GM18858 (cell line): Measurements from ENCODE around the gene RHPN2.

Experiments used
- ATAC-seq: cut with Tn5 transposase; IDR thresholded peaks from one replicate; pipeline ENCODE4 v1.9.1; 2021; ENCODE audit not compliant: unreplicated experiment

The RHPN2 gene

DNA sequence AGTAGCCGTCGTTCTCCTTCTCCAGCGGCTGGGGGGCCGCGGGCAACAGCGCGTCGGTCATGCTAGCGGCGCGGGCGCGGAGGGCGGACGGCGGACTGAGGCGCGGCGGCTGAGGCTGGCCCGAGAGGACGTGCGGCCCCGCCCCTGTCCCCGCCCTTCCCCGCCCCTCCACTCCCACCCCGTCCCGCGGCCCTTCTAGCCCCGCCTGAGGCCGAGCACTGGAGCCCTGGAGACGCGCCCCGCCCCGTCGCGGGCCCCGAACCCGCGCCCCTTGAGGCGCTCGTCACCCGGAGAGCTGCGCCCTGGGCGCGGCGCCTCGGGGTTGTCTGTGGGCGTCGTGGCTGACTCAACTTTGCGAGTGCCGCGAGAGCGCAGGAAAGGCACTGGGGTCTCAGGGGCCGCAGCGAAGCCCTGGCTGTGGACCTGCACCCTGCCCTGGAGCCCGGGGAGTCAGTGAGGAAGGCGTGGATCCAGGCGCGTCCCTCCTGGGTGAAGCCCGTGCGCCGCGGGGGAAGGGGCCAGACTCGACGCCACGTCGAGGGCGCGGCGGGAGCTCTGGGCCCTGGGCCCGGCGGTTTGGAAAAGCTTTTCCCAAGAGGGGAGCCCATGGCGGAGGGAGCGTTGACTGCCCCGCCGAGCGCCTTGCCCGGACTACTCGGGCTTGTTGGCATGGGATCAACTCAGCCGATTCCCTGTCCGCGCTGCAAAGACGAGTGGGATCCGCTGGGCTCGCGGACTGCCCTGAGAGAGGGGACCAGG lies at the start of gene RHPN2:
RHPN2 (minus strand) TSS at position 97 of the 759 bp plus-strand sequence; CDS start at position 61, 36 bp downstream.
- no peak for ATAC-seq

DNA sequence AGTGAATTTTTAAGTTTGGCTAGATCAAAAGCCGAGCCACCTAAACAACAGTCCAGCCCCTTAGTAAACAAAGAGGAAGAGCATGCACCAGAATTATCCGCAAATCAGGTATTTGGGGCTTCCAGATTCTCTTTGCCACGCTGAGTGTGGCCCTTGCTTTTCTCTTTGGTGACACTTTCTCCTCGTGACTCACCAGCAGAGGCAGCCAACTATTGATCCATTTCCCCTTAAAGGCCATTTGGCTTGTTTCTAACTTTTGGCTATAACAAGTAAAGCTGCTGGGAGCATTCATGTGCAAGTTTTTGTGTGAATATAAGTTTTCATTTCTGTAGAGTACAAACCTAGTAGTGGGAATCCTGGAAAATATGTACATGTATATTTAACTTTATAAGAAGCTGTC lies 49.6 kb upstream of the RHPN2 start:
- no peak for ATAC-seq

DNA sequence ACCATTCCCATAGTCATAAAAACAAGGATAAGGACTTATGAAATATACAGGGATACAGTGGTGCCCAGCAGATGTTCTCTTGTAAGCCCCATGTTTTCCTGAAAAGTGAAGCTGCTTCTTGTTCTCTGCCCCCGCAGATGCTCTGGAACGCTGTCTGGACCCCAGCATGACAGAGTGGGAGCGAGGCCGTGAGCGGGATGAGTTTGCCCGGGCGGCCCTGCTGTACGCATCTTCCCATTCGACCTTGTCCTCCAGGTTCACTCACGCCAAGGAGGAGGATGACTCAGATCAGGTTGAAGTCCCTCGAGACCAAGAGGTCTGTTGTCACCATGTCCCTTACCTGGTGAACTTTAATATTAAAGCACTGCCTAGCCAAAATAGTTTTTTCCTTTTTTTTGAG lies 46.9 kb upstream of the RHPN2 start:
- no peak for ATAC-seq

DNA sequence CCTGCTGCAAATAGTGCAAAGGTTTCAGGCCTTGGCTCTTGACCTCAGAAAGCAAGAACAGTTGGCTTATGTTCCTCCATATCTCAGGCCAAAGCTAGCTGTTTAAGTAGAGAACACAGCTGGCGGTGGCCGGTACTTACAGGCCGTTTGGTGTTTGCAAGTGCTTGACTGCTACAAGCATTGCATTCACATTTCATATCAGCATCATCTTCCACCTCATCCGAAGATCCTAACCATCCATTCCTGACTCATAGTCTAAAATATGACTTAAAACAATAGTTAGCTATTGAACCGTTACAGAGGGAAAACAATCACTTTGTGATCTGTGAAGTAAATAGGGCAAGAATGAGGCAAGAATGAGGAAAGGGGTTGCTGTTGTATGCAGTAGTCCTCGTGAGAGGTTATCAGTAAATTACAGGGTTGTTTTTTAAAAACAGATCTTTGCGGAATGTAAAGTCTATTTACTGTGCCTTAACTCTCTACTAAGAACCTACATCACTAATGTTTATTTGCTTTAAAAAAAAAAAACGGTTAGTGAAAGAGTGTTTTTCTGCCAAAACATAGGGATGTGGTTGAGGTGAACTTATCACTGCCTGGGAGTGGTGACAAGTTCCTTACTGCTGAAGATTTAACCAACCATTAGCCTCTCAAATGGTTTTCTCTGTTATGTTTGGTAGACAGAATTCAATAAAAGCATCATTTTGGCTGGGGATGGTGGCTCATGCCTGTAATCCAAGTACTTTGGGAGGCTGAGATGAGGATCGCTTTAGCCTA lies 45.6 kb upstream of the RHPN2 start:
- ATAC-seq: no peak

DNA sequence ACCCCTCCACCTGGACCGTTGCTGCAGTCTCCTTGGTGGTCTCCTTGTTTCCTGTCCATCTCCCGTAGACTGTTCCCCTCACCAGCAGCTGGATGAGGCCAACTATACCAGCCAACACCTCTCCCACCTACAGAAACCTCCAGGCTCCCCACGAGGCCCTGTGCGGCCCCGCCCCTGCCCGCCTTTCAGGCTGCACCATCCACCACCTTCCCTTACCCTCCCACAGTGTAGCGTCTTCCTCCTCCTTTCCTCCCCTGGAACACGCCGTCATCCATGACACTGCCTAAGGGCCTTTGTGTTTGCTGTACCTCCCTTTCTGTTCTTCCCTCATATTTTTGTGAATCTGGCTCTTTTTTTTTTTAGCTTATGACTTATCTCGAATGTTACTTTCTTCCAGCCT lies 43.5 kb upstream of the RHPN2 start:
- no peak for ATAC-seq

DNA sequence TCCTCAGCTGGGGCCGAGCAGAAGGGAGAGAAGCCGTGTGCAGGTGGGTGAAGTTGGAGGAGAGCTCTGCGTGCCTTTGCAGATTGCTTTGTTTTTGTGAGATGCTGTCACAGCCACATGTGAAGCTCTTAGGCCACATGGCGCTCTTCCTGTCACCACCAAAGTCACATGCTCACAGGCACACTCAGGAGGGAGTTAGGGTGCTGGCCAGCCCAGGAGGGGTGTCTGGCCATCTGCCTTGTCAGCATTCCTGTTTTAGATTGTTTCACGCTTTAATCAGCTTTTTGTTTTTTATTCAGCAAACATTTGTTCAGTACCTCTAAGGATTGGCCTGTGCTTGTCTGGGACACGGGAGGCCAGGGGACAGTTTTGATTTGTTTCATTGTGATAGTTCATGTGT lies 38.2 kb upstream of the RHPN2 start:
- ATAC-seq: no peak

DNA sequence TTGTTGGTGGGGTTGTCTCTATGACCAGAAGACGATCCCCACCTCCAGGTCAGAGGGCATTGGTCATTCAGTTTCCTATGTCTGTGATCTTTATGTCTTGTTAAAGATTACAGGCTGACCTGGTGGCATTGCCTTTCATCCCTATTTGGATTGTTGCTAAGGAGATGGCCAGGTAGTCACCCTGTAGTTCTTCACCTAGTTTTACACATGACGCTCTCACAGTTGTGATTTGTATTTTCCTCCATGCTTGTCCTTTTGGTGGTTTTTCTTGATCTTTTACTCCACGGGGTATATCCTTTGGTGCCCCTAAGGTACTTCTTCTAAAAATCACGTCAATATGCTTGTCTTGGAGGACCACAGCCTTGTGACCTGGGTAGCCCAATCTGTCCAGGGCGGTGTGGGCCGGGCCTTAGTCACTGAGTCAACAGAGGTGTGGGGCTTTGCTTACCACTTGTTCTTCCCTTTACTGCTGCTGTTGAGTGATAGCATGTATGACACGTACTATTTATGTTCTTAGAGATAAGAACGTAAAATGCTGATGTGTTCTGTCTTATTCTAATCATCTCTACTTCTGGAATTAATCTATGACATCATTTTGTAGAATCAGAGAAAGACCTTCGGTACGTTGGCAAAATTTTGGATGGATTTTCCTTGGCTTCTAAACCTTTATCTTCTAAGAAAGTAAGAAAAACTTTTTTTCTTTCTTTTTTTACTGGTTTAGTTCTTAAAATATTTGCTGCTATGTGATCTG lies 36.4 kb upstream of the RHPN2 start:
- no peak for ATAC-seq

DNA sequence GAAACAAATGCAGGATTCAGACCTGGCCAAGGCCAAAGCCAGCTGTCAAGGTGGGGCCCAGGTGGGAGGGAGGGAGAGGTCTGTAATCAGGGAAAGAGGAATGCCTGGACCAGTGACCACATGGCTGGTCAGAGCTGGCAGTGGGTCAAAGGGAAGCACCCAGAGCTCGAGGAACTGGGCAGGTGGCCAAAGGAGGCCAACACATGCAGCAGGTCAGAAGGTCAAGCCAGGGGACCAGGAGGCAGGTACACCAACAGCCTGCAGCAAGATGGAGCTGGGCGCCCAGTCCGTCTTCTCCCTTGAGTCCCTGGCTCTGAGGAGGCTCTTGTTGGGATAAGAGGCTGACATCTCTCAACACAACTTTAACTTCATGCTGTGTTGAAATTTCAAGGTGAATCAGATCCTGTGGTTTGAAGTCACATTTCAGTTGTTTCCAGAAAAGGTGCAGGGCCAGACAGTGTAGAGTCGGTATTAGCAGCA lies 33.4 kb upstream of the RHPN2 start:
- ATAC-seq: no peak

DNA sequence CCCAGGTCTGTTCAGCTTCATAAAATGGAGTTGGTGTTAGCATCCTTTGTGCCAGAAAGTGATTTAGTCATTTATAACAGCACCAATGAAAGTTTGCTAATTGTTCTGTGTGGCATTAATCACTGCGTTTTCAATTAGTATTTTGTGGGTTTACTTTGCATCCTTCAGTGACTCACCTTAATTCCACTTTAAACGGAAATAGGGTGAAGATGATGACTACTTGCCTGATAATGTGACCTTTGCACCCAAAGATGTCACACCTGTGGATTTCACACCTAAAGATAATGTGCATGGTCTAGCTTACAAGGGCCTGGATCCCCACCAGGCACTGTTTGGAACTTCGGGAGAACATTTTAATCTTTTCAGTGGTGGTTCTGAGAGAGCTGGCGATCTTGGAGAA lies 31.3 kb upstream of the RHPN2 start:
- no peak for ATAC-seq

DNA sequence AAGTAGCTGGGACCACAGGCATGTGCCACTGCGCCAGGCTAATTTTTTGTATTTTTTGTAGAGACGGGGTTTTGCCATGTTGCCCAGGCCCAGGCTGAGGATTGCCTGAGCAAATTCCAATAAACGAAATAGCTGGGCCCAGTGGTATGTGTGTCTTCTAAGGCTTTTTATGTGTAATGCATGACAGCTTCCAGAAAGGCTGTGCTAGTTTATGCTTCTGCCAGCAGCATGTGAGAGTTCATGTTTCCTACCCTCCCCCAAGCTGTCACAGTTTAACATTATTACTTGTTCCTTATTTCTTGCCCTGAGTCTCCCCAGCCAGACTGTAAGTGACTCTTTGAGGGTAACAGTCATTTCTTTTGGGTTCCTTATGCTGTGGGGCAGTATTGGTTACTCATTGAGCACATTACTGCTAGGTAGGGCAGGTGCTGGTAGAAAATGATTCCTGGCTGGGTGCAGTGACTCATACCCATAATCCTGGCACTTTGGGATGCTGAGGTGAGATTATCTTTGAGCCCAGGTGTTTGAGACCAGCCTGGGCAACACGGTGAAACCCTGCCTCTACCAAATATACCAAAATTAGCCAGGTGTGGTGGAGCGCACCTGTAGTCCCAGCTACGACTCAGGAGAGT lies 29.9 kb upstream of the RHPN2 start:
- ATAC-seq: no peak

DNA sequence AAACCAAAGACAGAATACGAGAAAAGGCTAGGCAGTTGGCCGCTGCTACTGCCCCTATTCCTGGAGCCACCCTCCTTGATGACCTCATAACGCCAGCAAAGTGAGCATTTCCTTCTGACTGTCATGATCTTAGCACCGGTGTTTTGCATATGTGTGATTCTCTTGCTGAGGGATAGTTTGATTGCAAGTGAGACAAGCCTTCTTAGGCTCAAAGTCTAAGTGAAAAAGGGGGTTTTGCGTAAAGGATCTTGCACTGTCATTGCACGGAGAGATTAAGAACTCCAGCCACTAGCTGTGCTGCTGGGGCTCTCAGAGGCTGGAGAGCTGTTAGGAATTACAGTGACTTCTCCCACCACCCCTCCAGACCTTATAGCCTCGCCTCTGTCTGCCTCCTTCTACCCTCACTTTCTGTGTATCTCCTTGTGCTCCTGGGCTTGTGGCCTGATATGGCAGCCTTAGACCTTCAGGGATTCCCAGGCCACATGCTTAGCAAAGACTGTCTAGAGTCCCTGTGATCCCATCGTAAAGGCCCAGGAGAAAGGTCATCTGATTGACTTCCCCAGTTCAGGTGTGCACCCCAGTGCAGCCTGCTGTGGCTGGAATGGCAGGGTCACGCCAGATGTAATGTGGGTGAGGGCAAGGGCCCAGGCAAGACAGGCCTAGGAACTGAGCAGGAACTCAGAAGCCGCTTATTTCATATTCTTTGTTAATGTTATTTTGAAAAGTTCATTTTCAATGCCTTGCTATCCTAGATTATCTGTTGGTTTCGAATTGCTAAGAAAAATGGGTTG lies 28.9 kb upstream of the RHPN2 start:
- ATAC-seq: no peak

DNA sequence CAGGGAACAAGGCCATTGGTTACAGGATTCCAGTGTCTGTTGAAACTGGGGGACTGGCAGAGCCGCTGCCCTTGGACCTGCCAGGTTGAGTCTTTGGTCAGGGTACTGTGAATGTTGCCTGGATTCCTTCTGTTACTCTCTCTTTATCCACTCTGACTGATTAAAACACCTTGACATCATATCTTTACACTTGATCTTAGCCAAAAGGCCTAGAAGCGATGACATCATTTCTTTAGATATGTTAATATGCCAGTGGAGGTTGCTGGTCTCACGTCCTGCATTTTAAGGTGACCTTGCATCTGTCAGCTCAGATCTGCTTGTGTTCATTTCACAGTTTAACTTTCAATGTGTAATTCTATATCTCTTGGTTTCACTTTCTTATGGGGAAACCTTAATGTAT lies 25.5 kb upstream of the RHPN2 start:
- ATAC-seq: no peak

DNA sequence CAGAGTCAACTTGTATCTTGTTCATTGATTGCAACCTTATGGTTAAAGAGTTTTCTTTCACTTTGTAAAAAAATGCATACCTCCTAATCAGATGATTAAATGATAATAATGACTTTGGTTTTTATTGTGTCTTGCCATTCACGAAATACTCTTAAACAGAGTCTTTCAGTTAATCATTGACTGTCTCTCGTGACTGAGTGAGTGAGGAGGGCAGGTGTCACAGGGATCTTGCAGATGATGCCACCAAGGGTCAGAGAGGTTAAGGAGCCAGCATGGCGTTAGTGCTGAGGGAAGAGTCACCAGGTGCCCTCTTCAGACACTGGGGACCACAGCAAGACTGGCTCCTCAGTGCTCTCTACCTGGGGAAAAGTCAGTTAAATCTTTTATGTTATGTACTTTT lies 24.3 kb upstream of the RHPN2 start:
- no peak for ATAC-seq

DNA sequence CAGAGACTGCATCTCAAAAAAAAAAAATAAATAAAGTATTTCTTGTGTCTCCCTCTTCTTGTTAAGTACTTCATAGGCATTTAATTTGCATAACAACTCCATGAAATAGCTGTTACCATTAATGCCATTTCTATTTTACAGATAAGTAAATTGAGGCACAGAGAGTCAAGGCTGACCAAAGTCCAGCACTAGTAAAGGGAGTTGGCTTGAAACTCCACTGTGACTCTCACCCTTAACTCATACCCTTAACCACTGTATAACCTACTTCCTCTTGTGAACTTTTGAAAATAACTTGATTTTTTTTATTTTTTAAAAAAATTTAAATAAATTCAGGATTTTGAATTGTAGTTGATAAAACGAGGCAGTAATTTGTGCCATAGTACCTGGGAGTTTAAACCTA lies 22.3 kb upstream of the RHPN2 start:
- ATAC-seq: no peak

DNA sequence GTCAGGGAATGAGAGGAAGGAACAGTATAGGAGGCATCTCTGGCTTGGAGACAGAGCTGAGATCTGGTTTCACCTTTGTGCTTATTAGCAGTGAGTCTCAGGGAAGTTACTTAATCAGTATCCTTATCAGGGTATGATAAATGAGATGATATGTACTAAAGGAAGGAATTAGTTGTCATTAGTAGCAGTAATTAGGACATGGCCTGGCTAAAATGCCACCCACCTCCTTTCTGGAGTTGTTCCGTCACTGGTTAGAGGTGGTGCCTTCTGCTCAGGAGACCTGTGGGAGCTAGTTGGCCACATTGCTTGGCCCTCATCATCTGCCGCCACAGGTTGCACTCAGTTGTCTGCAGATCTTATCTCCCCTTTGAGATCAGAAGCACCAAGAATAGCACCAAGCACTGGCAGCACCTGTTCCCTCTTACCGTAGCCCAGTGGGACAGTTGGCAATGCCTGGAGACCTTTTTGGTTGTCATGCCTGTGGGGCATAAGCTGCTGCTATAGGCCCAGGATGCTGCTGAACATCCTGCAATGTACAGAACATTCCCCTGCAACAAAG lies 21.0 kb upstream of the RHPN2 start:
- no peak for ATAC-seq

DNA sequence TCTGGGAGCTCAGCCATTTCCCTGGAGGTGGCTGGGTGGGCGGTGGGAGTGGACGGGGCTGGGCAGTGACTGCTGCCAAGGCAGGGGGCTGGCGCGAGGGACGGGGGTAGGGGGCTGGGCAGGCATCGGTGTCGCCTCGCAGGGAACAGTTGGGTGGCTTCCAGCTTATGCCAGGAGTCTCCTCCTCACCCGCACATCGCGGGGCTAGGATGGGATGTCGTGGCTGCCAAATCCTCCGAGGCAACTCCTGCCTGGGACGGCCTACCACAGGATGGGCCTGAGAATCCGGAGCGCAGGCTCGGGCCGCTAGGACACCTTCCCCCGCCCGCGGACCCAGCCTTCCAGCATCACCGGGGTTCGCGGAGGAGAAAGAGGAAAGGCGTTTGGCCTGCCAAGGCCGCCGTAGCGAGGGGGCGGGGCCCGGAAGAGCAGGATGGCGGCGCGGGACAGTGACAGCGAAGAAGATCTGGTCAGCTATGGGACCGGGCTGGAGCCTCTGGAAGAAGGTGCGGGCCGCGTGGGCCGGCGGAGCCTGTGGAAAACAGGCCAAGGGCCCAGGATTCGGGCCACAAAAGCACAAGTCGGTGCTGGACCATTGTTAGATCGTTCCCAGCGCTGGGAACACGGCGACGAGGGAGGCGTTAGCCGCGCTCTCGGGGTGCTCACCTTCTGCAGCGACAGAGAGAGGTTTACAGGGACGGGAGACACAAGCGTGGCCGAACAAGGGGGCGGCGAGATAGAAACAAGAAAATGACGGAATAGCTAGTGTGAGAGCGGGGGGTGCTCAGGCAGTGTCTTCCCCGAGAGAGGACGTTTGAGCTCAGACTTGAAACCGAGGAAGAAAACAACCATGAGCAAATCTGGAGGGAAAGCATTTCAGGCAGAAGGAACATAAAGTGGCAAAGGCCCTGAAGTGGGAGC lies 16.3 kb upstream of the RHPN2 start, which contains the start of gene GPATCH1:
GPATCH1 (plus strand) TSS at position 421 of the 921 bp plus-strand sequence; CDS start at position 434, 13 bp downstream.
- ATAC-seq: no peak

DNA sequence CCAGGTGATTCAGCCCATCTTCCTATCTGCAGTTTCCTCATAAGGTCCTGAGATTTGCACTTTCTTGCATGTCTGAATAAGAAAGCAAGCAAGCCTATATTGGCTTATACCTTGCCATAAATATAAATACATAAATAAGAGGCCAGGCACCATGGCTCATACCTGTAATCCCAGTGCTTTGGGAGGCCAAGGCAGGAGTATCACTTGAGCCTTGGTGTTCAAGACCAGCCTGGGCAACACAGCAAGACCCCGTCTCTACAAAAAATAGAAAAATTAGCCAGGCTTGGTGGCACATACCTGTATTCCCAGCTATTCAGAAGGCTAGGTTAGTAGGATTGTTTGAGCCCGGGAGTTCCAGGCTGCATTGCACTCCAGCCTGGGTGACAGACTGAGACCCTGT lies 10.8 kb upstream of the RHPN2 start:
- ATAC-seq: no peak

DNA sequence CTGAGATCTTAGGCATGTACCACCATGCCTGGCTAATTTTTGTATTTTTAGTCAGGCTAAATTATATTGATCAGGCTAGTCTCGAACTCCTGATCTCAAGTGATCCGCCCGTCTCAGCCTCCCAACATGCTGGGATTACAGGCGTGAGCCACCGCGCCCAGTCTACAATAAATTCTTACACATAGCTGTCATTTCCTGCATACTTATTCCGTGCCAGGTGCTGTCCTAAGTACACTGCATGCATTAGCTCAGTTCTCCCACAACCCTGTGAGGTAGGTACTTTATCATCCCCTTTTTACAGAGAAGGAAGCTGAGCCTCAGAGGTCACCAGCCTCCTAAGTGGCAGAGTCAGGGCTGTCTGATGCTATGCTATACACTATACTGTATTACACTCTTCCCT lies 7.2 kb upstream of the RHPN2 start:
- ATAC-seq: no peak

DNA sequence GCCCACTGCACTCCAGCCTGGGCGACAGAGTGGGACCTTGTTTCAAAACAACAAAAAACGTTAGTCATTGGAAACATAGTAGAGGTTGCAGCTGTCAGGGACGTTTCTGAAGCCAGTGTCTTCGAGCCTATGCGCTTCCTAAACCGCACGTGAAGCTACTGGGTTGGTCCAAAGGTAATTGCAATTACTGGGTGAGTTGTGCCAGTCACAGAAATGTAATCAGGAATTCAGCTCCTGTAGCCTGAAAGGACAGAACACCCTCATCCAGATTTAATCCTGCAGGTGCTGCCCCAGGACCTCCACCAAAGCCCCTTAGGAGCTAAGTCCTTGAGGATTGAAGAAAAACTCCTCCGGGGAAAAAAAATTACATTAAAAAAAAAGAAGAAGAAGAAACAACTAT lies 2.4 kb upstream of the RHPN2 start:
- ATAC-seq: no peak
